ENCODE data around the gene CFAP20.

GRCh38 chr16:58125781-58126335 lies 3.3 kb downstream of the CFAP20 start:
- TF ChIP-seq CTCF (IDR thresholded peaks at IDR 0.05; ENCODE audit: low read length): no peak; the same call in 1 of the 2 replicates
- no peak for TF ChIP-seq EZH2 (IDR thresholded peaks at IDR 0.05; ENCODE audit: borderline replicate concordance, low read length)
